COLO668 (cell line): ENCODE results near the gene PDCD6IP.

Experiments
- DNase-seq: peaks from one replicate; lab custom pipeline; 2025; ENCODE audit not compliant: unreplicated experiment; lab: John Stamatoyannopoulos, UW

The PDCD6IP gene

GRCh38 chr3:33889394-33890039, 91.1 kb downstream of the PDCD6IP start:
- no peak for DNase-seq

- DNase-seq, result no peak
Observed at GRCh38 chr3:33892655-33893054, 94.2 kb downstream of the PDCD6IP start.

GRCh38 chr3:33895658-33896057, 97.2 kb downstream of the PDCD6IP start:
- no peak for DNase-seq

- no peak for DNase-seq
Observed at GRCh38 chr3:33897306-33897705, 98.9 kb downstream of the PDCD6IP start.

GRCh38 chr3:33898901-33899300, 100.5 kb downstream of the PDCD6IP start:
- no peak for DNase-seq

GRCh38 chr3:33900440-33900808, 102.0 kb downstream of the PDCD6IP start:
- no peak for DNase-seq

- DNase-seq, result no peak
Observed at GRCh38 chr3:33900809-33901505, 102.5 kb downstream of the PDCD6IP start.

- no peak for DNase-seq
Observed at GRCh38 chr3:33901862-33902563, 103.6 kb downstream of the PDCD6IP start.

- no peak for DNase-seq
Observed at GRCh38 chr3:33904730-33905129, 106.3 kb downstream of the PDCD6IP start.

GRCh38 chr3:33908250-33908851, 109.9 kb downstream of the PDCD6IP start:
- DNase-seq, result no peak

- DNase-seq, result no peak
Observed at GRCh38 chr3:33909547-33909946, 111.1 kb downstream of the PDCD6IP start.

GRCh38 chr3:33910031-33910430, 111.6 kb downstream of the PDCD6IP start:
- no peak for DNase-seq

GRCh38 chr3:33911525-33912322, 113.3 kb downstream of the PDCD6IP start:
- no peak for DNase-seq

GRCh38 chr3:33914212-33914611, 115.8 kb downstream of the PDCD6IP start:
- no peak for DNase-seq

- no peak for DNase-seq
Observed at GRCh38 chr3:33914731-33915379, 116.4 kb downstream of the PDCD6IP start.

- no peak for DNase-seq
Observed at GRCh38 chr3:33915796-33916546, 117.5 kb downstream of the PDCD6IP start.

- DNase-seq, result no peak
Observed at GRCh38 chr3:33918126-33918756, 119.8 kb downstream of the PDCD6IP start.
